ENCODE data around the gene SBF2. TPM values are rescaled to one million over a fixed set of nuclear protein-coding genes. Genes with fewer than 3 reads are reported as not detected.
A peak's percentile ranks its signal among the peaks of the same experiment; 100 is the strongest.

The SBF2 gene
- total and polyA plus RNA-seq, 2 of the 13 experiments (the other 11 are each of a cell fraction or from before 2014, with no cell fraction given): 24.0 to 45.8 TPM

DNA sequence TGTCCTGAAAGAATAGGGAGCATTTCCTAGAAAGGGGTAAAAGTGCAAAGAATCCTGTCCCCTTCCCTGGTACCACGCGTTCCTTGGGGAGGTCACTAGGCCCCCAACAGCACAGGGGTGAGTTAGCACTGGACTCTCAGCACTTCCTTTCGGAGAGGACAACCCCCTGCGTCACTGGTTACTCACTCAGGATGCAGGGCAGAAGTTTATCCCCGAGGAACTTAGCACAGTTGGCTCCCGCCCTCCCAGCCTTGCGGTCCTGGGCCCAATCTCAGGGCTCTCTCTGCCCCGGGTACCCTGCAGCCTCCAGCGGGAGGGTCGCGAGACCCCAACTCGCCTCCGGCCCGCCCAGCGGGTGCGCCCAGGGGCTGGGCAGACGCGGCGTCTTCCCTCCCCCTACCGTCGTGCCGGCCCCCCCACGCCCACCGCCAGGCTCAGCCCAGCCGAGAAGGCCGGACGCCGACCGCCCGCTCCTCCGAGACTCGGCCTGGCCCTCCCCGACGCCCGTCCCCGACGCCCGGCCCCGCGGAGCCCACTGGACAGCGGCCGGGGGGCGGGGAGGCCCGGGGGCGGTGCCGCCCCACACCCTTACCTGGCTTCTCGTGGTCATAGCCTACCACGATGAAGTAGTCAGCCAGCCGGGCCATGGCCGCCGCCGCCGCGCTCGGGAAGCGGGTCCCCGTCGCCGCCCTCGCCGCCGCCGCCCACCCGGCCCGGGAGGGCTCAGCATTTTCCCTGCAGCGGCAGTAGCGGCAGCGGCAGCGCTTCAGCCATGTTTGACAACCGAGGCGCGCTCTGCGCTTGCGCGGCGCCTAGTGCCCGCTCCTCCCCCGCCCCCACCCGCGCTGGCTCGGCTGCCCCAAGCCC lies at the start of gene SBF2 (continued):
- peak; percentile 61; the same call in 1 of the 2 replicates for TF ChIP-seq ZSCAN31 (CRISPR knock-in tag; IDR thresholded peaks at IDR 0.05; ENCODE audit: low read depth)
- TF ChIP-seq ZNF766 (CRISPR knock-in tag; IDR thresholded peaks at IDR 0.05; ENCODE audit: borderline replicate concordance): no peak
- 0 out of 2 replicates have a peak, but pooled peaks have one; percentile 46 for TF ChIP-seq KDM3A (CRISPR knock-in tag; IDR thresholded peaks at IDR 0.05; ENCODE audit: low read depth)
- TF ChIP-seq ZNF367 (CRISPR knock-in tag; IDR thresholded peaks at IDR 0.05; ENCODE audit: borderline replicate concordance): no peak
- no peak for TF ChIP-seq KLF11 (CRISPR knock-in tag; IDR thresholded peaks at IDR 0.05)
- no peak for TF ChIP-seq LCORL (IDR thresholded peaks at IDR 0.05)
- peak; percentile 45; the same call in 1 of the 2 replicates for TF ChIP-seq LCORL (CRISPR knock-in tag; IDR thresholded peaks at IDR 0.05)
- TF ChIP-seq MATR3 (CRISPR knock-in tag; IDR thresholded peaks at IDR 0.05): no peak
- no peak for TF ChIP-seq ZNF672 (CRISPR knock-in tag; IDR thresholded peaks at IDR 0.05)
- no peak for TF ChIP-seq ZNF781 (CRISPR knock-in tag; IDR thresholded peaks at IDR 0.05; ENCODE audit: borderline replicate concordance, not compliant biosample characterization)
- no peak for TF ChIP-seq GLI4 (CRISPR knock-in tag; IDR thresholded peaks at IDR 0.05; ENCODE audit: borderline replicate concordance)
- TF ChIP-seq, protein P1, sequence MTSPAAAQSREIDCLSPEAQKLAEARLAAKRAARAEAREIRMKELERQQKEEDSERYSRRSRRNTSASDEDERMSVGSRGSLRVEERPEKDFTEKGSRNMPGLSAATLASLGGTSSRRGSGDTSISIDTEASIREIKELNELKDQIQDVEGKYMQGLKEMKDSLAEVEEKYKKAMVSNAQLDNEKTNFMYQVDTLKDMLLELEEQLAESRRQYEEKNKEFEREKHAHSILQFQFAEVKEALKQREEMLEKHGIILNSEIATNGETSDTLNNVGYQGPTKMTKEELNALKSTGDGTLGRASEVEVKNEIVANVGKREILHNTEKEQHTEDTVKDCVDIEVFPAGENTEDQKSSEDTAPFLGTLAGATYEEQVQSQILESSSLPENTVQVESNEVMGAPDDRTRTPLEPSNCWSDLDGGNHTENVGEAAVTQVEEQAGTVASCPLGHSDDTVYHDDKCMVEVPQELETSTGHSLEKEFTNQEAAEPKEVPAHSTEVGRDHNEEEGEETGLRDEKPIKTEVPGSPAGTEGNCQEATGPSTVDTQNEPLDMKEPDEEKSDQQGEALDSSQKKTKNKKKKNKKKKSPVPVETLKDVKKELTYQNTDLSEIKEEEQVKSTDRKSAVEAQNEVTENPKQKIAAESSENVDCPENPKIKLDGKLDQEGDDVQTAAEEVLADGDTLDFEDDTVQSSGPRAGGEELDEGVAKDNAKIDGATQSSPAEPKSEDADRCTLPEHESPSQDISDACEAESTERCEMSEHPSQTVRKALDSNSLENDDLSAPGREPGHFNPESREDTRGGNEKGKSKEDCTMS (CRISPR knock-in tag; conservative IDR thresholded peaks at IDR 0.05): no peak
- no peak for TF ChIP-seq NFKBIZ (CRISPR knock-in tag; IDR thresholded peaks at IDR 0.05)
- TF ChIP-seq HOXD1 (CRISPR knock-in tag; IDR thresholded peaks at IDR 0.05): no peak
- no peak for TF ChIP-seq TBX2 (CRISPR knock-in tag; IDR thresholded peaks at IDR 0.05; ENCODE audit: borderline replicate concordance)
- TF ChIP-seq CBX5 (CRISPR knock-in tag; IDR thresholded peaks at IDR 0.05; ENCODE audit: borderline replicate concordance): no peak
- peak; percentile 20 for TF ChIP-seq XRCC5 (optimal IDR thresholded peaks at IDR 0.05; ENCODE audit: low read length)
- no peak for TF ChIP-seq MTF2 (CRISPR knock-in tag; IDR thresholded peaks at IDR 0.05; ENCODE audit: borderline replicate concordance)
- TF ChIP-seq ZNF562 (CRISPR knock-in tag; IDR thresholded peaks at IDR 0.05; ENCODE audit: borderline replicate concordance): no peak
- TF ChIP-seq REST (IDR thresholded peaks at IDR 0.05; ENCODE audit: borderline replicate concordance in 1 of 2, low read depth in 1 of 2, low read length in 2 of 2): peak in 1 of 2 experiments; percentile 4; a peak in 1 of 4 replicates
- TF ChIP-seq MBNL3 (CRISPR knock-in tag; conservative IDR thresholded peaks at IDR 0.05): no peak
- 0 out of 2 replicates have a peak, but pooled peaks have one; percentile 23 for TF ChIP-seq ADNP (CRISPR knock-in tag; IDR thresholded peaks at IDR 0.05)
